HepG2 (cell line): ENCODE measurements around the gene CCNG1.

ENCODE experiments used
- CREB1 ChIP-seq, 2 experiments: fragments of 450-650 bp in 1 of 2; IDR thresholded peaks; 2 replicates each; pipeline ENCODE4 v1.6.1; 2016 to 2017; ENCODE audit warnings: control low read depth in 1 of 2, mild to moderate bottlenecking in 1 of 2, missing compliant biosample characterization in 1 of 2, missing genetic modification characterization in 1 of 2
- CTCF ChIP-seq: sonication (generic); formaldehyde crosslinking; IDR thresholded peaks from 2 replicates; pipeline ENCODE4 v1.5.0; 2020; ENCODE audit warnings: mild to moderate bottlenecking, missing genetic modification reagents, moderate library complexity
- ETV6 ChIP-seq: sonication (generic); formaldehyde crosslinking; conservative IDR thresholded peaks from 2 replicates; pipeline ENCODE4 v1.4.0; 2020; ENCODE audit warnings: missing genetic modification reagents
- FOSL2 ChIP-seq: sonication (generic); formaldehyde crosslinking; IDR thresholded peaks from 2 replicates; pipeline ENCODE4 v1.4.0; 2020; ENCODE audit warnings: missing genetic modification reagents
- POLR2A ChIP-seq, 2 experiments: IDR thresholded peaks; 2 replicates each; pipeline ENCODE4 v1.6.1; 2011; ENCODE audit warnings: low read depth in 2 of 2, low read length in 2 of 2, mild to moderate bottlenecking in 1 of 2, moderate library complexity in 1 of 2; ENCODE audit not compliant: insufficient read depth in 1 of 2
- RNF219 ChIP-seq: sonication (generic); formaldehyde crosslinking; IDR thresholded peaks from 2 replicates; pipeline ENCODE4 v1.5.0; 2020; ENCODE audit warnings: mild to moderate bottlenecking, missing genetic modification reagents
- SUZ12 ChIP-seq: fragments of 150-350 bp; IDR thresholded peaks from 2 replicates; pipeline ENCODE4 v1.6.1; 2014; ENCODE audit warnings: low read depth, low read length
- TCF12 ChIP-seq, 2 experiments: fragments of 450-650 bp in 1 of 2; sonication (generic) in 1 of 2; formaldehyde crosslinking in 1 of 2; IDR thresholded peaks; 2 replicates each; pipeline versions ENCODE4 v1.6.1 to v1.8.0; 2017 to 2022; ENCODE audit warnings: antibody characterized with exemption in 1 of 2, mild to moderate bottlenecking in 1 of 2, missing genetic modification reagents in 1 of 2, moderate library complexity in 1 of 2
- YY1 ChIP-seq: IDR thresholded peaks from 2 replicates; pipeline ENCODE4 v1.6.1; 2011; ENCODE audit warnings: low read length, low read depth, moderate library complexity, mild to moderate bottlenecking; ENCODE audit not compliant: insufficient read depth, insufficient replicate concordance
- ZFP41 ChIP-seq: sonication (generic); formaldehyde crosslinking; IDR thresholded peaks from 2 replicates; pipeline ENCODE4 v1.4.0; 2020; ENCODE audit warnings: mild to moderate bottlenecking, missing genetic modification reagents, borderline replicate concordance

- TF ChIP-seq CREB1 (IDR thresholded peaks at IDR 0.05) (no peak), CREB1 (CRISPR knock-in tag; IDR thresholded peaks at IDR 0.05) (no peak), YY1 (no peak), TCF12 (IDR thresholded peaks at IDR 0.05) (no peak), TCF12 (CRISPR knock-in tag; IDR thresholded peaks at IDR 0.05) (no peak), POLR2A (IDR thresholded peaks at IDR 0.05; ENCODE audit: insufficient read depth in 1 of 2, low read depth in 2 of 2, low read length in 2 of 2) (no peak), FOSL2 (CRISPR knock-in tag) (no peak), CTCF (no peak), ETV6 (CRISPR knock-in tag) (no peak), ZFP41 (CRISPR knock-in tag) (no peak), SUZ12 (no peak), RNF219 (CRISPR knock-in tag) (no peak)
These were observed 40.0 kb upstream of the CCNG1 start for GRCh38 chr5:163397354-163397753.
